Glomerular visceral epithelial cell (primary cell): ENCODE data around the gene KLF15.
"Not testable (repeated sequence)": the region's sequence is repeated elsewhere in the genome, so short reads cannot be mapped to it uniquely, and the experiment has no call there.

Experiments
- DNase-seq: peaks from one replicate; pipeline ENCODE4 v3.0.0-alpha.2; 2016; ENCODE audit errors: extremely low spot score

KLF15 gene

GRCh38 chr3:126346466-126346865, 10.7 kb downstream of the KLF15 start:
- no peak for DNase-seq

GRCh38 chr3:126345641-126346460, 11.4 kb downstream of the KLF15 start:
- DNase-seq = no peak

GRCh38 chr3:126345231-126345630, 12.0 kb downstream of the KLF15 start:
- no peak for DNase-seq

GRCh38 chr3:126344380-126345041, 12.7 kb downstream of the KLF15 start:
- DNase-seq = no peak

- no peak for DNase-seq
These were observed 13.6 kb downstream of the KLF15 start for GRCh38 chr3:126343649-126344035.

GRCh38 chr3:126342991-126343648, 14.1 kb downstream of the KLF15 start:
- DNase-seq = no peak

- no peak for DNase-seq
These were observed 15.0 kb downstream of the KLF15 start for GRCh38 chr3:126342211-126342610.

- no peak for DNase-seq
These were observed 15.5 kb downstream of the KLF15 start for GRCh38 chr3:126341755-126342150.

GRCh38 chr3:126340943-126341754, 16.1 kb downstream of the KLF15 start:
- DNase-seq = no peak

GRCh38 chr3:126340596-126340942, 16.6 kb downstream of the KLF15 start:
- no peak for DNase-seq

- no peak for DNase-seq
These were observed 17.1 kb downstream of the KLF15 start for GRCh38 chr3:126340081-126340511.

GRCh38 chr3:126339466-126339865, 17.7 kb downstream of the KLF15 start:
- no peak for DNase-seq

GRCh38 chr3:126338790-126339288, 18.4 kb downstream of the KLF15 start:
- no peak for DNase-seq

GRCh38 chr3:126337980-126338651, 19.1 kb downstream of the KLF15 start:
- no peak for DNase-seq

GRCh38 chr3:126331812-126332336, 25.3 kb downstream of the KLF15 start:
- DNase-seq = not testable (repeated sequence)

- DNase-seq = no peak
These were observed 27.1 kb downstream of the KLF15 start for GRCh38 chr3:126329927-126330725.

- no peak for DNase-seq
These were observed 30.6 kb downstream of the KLF15 start for GRCh38 chr3:126326629-126327028.

GRCh38 chr3:126322181-126322967, 34.8 kb downstream of the KLF15 start:
- no peak for DNase-seq

- no peak for DNase-seq
These were observed 35.7 kb downstream of the KLF15 start for GRCh38 chr3:126321490-126321889.
